ENCODE data around the gene RFX3.
A peak's percentile ranks its signal among the peaks of the same experiment; 100 is the strongest.

The RFX3 gene

DNA sequence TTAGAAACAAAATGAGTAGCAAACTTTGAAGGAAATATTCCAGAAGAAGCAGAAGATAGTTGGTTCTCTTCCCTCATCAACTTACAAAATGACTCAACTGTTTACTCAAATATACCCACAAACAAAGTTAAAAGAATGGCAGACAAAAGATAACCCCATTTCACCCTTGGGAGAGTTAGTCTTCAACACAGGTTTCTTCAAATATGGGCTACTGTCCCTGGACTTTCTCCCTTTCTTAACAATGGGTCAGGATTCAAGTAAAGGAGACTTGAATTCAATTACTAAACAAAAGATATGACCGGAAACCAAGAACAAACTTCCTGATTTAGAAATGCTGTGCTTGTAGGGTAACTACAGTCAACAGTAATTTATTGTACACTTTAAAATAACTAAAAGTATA, 14.2 kb downstream of the RFX3 start:
- DNase-seq = no peak

DNA sequence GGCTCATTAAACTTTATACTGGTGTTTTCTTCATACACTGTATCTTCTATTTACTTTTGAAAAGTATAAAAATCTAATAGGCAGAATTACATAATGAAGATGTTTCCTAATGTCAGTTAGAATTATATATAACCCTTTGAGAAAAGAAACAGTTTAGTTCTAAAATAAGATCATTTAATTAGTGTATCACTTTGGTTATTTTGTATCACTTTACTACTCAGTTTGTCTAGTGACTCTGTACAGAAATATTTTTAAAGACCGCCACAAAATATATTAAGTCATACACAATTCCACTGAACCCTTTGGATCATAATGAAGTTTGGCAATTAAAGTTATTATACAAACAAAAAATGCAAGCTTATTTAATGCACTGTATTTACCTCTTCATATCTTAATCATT, 15.0 kb downstream of the RFX3 start:
- DNase-seq = no peak

DNA sequence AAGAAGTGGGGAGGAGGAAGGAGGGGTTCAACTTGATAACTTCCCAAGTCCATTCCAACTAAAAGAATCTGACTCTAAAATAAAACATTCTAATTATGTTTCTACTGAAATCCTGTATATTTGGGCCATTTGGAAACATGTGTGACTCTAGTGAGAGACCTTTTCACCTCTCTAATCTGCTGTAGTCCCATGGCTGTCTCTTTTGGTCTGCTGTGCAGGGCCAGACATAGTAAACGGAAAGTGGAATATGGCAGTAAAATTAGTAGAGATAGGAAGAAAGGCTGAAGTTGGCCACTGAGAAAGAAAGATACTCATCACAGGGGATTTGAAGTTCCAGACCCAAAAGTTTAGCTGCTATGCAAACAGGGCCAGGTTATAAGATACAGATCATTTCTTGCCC, 15.9 kb downstream of the RFX3 start:
- DNase-seq = no peak

DNA sequence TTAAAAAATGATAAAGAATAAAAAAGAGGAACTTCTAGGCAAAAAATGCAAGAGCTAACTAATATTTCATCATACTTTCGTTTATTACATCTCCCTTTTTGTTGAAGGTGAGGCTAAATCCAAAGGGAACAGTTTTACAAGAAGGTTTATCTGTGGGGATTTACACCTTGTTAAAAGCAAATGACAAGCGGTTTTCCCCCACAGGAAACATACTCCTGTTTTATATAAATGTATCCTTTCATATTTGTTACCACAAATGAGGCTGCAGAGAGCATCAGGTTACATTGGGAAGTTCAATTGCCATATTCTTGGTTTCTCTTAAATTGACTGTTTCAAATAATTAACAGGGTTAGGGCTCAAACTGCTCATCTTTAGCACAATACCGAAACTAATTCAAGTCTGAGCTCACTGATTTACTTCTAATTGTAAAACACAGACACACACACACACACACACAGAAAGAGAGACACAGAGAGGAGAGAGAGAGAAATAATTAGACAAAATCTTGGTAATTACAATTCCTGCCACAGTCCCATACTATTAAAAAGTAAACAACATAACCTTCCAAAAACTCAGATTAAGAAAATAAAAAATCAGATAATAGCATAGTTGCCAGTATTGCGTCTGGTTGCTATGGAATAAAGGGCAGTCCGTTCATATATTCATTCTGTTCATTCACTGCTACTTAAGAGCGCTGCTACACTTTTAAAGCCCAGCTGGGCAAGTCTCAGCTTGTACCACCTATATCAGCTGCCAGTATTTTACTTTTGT, 17.1 kb downstream of the RFX3 start:
- peak; percentile 42 for DNase-seq

DNA sequence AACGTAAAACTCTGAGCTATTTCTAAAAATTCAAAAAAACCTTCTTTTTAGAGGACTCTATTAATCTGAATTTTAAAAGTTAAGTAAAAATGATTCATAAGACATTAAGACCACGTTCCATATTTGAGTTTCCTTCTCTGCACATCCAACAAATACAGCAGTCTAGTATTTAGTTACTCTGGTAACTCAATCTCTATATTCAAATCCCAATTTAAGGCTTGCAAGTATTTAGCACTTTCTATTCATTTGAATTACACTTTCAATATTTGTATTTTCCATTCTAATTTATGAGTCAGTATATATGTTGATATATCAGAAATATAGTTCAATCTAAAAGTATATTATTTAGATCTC, 17.7 kb downstream of the RFX3 start:
- no peak for DNase-seq

DNA sequence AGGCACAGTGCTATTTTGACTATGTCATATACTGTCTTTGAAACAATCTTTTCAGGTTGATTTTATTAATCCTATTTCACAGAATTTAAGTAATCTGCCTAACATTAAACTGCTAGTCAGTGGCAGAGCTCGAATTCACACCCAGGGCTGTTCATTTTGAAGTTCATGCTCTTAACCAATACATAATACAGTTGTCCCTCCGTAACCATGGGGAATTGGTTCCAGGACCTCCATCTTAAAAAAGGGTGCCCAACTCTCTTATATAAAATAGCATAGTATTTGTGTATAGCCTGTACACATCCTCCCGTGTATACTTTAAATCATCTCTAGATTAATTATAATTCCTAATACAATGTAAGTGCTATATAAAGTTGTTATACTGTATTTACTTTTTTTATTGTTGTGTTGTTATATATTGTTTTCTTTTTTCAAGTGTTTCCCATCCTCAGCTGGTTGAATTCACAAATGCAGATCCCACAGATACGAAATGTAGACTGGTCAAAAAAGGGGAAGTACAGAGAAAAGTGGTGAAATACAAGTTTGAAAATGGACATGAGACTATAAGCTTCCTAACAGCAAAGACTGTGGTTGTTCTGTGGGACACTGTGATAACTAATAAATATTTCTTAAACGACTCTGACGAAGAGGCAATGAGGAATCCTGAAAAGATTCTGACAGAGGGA, 18.3 kb downstream of the RFX3 start:
- no peak for DNase-seq

DNA sequence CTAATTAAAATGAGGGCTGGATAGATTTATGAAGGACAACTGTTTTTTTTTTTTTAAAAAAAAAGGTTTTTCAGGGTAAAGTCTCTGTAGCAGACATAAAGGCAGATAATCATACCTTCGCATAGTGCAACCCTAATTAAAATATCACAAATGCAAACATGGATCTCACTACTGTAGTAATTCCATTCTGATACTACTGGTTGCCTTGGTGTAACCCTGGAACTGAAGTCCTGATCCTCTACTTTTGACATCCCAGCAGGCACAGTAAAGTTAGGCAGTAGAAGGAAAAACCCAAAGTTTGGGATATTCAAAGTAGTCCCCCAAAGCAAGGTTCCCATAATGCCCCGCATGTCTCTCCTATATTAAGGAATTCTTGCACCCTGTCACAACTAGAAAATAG, 19.6 kb downstream of the RFX3 start:
- no peak for DNase-seq

DNA sequence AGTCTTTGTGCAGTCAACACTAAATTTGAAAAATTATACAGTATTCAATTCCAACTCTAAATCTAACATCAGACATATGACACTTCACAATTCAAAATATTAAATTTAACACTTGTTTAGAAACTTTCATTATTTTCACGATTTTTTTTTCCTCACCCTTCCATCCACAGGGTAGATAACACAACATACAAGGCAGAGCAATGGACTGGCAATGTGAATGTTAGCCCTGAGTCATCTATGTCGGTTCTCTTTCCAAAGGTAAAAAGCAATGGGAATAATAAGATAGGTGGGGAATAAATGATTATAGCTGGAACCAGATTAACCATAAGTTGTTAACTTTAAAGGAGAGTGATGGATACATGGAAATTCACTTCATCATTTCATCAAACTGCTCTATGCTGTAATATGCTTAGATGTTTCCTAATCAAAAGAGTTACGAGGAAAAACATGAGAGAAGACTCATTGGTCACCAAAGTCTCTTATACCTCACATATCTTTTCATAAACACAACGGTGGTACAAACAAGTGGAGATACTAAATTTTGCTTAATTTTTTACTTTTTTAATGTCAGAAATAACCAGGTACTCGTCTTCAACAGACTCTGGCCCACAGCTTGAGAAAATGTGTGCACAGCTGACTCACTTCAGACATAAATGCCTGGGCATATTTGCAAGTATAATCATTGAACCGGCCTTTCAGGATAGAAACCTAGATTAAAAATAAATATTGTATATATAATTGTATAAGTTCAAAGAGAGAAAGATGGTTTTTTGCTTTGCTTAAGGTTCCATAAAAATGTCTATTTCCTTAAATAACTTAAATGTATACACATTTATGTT, 23.0 kb downstream of the RFX3 start:
- no peak for DNase-seq

DNA sequence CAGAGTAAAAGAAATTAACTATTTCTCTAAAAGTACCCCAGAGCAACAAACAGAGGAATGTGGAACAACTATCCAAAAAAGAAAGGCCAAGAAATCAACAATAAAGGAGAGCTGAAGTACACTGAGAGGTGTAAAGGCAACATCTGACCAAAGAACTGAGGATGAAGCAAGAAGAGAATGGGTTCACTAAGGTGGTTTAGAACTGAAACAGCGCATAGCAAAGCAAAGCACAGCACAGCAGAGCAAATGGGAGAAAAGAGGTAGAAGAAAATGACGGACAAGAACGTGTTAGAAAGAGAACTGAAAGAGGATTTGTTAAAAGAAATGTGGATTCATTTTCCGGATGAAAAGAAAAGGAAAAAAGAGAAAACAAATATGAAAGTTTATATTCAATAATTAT, 25.8 kb downstream of the RFX3 start:
- DNase-seq = no peak

DNA sequence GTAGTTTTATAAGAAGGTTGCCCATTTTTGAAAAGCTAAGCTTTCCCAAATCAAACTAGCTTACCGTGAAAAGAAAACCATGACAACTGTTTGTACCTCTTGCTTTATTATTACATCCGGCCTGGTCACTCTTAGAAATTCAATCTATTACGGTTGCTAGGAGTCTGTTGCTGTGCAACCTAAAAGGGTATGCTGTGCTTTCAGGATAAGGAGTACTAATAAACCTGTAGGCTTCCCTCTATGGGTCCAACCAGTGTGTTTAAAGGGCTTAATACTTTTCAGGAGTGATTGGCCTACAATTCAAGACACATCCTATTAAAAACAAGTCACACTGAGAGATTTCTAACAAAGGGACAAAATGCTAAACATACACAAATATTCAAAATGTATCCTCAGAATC, 27.1 kb downstream of the RFX3 start:
- no peak for DNase-seq

DNA sequence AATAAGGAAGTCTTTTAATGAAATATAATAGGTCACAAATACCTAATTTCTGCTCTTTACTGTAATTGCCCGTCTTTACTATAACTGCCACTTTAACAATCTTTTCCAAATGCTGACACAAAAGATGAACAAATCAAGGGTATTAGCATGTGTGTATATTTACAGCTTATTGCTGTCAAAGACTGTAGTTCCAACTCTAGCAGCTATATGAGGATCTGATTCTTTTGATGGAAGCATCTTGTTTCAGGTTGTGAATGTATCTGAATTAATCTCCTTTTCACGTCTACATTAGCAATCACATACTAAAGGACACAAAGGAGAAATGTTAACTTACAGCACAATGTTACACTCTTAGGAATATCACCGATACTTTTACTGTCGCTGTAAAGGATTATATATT, 27.9 kb downstream of the RFX3 start:
- DNase-seq = no peak

DNA sequence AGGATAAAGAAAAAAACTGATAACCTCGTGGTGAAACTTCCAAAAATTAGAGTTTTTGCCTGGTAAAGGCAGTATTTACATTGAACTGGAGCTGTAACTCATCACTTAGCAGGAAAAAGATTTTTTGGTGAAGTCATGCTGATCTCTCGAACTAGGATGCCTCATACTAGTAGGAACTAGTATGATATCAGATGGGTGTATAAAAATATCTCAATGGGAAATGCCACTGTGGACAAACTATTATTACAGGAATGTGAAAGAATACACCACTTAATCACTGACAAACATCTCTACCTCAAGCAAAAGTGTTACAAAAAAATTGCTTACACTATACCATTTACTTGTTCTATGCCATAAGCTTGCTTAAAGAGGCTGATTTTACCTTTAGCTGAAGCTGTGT, 28.4 kb downstream of the RFX3 start:
- no peak for DNase-seq

DNA sequence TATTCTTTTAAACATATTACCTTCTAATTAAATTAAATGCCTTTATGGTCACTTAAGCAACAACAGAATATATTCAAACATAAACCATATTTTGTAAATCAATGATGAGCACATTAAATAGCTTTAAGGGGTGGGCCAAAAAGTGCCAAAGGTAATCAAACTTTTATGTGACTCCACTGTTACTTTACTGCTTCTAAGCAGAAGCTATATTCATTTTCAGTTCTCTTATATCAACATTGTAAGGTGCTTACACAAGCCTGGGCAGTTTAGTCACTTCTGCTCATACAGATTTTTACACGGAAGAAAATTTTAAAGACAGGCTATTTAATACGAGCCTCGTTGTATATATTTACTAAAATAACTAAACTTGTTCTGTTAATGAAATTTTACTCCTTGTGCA, 29.9 kb downstream of the RFX3 start:
- no peak for DNase-seq

DNA sequence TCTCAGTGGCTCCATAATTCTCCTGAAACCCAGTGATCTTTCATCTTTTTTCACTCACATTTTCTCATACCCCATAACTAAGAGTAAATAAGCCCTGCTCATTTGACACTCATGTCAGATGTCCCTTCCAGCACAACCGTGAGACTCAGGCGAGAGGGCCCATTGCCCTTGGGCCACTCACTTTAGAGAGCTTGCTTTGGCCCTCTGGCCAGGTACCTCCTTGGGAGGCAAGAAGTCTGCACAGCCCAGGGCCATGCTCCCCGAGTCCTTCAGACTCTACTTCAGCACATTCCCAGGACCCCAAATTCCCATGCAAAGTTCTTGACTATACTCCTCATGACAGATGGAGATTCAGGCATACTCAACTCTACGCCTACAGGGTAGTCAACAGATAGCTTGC, 33.6 kb downstream of the RFX3 start:
- no peak for DNase-seq

DNA sequence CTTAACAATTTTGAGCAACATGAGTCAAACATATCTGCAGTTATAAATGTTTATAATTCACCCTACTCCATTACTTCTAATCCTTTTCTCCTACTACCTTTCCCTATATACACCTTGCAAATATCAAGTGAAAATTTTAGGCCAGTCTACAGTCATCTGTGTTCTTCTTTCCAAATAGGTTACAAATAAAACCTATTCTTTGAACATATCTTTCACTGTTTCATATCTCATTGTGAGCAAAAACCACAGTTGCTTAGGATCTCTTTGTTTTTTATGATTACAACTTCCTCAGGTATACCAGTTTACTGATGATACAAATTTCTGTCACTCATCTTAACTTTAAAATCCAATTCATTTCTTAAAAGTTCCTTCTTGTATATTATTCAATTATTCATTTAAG, 34.4 kb downstream of the RFX3 start:
- DNase-seq = no peak

DNA sequence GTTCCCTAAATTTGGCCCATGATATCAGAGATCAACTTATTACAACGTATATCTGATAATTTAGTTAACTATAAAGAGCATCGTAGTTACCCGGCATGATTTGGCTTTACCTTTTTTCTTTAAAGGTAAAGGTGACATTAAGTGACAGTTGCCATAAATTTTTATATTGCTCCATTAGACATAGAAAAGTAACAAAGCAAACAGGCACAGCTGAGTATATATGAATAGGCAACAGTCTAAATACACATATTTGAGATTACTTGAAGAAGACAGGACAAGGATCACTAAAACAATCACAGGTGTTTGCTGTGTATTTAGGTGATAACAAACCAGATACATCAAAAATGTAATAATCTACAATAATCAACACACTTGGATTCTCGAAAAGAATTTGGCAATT, 34.8 kb downstream of the RFX3 start:
- no peak for DNase-seq

DNA sequence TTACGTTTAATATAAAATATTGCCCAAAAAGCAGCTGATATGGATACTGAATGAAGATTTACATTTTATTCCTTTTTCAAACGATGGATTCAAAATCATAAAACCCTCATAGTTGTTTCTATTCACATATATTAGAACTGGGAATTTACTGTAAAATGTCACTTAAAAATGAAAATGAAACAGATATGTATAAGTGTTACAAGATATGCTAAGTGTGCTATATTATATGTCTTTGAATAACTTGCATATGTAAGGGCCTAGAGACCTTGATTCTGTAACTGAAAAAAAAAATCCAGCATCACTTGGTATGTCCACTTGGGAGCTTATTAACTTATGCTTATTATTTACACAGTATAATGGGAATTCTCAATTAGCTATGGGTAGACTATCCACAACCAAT, 43.2 kb downstream of the RFX3 start:
- DNase-seq = no peak

DNA sequence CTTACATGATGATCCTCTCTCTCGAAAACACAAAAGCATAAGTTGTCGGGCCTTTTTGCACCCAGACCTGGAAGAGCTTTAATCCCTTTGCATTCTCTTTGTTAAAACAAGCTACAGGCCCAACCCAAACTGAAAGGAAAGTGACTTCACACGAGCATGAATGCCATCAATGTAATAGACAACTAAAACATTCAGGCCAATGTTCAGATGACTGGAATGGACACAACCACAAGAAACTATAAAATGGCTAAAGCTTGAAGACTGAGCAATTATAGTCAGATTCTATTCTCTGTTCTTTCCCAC, 45.5 kb downstream of the RFX3 start:
- DNase-seq = no peak

DNA sequence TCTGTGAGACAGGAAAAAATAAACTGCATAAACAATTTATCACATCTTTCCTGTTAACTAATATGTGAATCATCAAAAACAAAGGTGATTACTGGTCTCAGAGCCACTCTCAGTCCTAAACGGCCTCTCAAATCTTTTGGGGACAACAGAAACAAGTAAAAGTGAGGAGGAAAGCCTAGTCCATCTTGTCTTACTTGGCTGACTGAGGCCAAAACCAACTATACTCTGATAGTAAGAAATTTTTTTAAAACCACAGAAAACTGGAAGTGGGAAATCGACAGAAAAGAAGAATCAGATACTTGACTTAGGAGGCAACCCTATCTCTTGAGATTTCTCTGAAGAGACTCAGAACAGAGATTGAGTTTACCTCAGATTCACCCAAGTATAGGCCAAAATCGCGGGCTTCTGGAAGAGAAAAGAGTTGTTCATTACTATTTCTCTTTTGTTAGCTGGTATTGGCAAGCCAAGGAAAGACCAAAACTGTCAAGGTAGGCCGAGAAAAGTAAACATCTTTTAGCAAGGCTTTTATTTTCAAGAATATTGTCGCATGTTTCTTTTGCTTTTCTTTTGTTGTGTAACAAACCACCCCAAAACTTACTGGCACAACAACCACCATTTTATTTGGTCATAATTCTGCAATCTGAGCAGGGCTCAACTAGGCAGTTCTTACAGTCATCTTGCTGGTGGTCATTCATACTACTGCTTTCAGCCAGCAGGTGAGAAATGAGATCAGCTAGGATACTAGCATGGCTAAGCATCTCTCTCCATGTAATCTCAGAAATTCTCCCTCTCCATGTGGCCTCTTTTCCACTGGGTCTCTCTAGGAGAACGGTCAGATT, 46.1 kb downstream of the RFX3 start:
- no peak for DNase-seq

DNA sequence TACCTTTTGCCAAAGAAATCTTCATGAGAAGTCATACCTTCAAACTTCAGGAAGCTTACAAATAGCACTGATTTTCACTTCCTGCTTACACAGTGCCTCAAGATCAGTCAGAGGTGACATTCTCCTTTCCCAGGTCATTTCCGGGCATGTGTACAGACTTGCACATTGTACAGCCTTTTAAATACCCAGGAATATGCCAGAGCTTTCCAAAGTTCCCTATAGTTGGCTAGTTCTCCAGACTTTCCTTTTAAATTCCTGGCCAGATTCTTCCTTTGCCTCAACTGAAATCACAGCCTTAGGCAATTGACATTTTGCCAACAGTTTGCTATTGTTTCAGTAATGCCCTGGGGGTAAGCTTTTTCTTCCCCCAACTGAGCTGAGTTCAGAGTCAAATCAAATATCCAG, 47.2 kb downstream of the RFX3 start:
- no peak for DNase-seq

DNA sequence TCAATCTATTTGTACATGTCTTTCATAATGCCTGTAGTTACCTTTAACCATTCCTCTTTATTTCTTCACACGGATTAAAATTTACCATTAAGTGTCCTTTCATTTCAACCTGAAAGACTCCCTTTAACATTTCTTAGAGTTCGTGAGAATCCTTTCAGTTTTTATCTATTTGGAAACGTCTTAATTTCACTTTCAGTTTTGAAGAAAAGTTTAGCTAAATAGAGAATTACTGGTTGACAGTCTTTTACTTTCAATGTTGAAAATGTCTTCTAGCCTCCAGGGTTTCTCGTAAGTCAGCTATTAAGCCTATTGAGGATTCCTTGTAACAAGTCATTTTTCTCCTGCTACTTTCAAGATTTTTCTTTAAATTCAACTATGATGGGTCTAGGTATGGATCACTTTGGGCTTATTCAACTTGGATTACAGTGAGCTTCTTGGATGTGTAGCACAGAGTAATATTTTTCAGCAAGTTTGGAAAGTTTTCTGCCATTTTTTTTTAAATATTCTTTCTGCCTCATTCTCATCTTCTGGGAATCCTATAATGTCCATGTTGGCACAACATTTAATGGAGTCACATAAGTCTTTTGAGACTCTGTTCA, 48.5 kb downstream of the RFX3 start:
- DNase-seq = no peak

DNA sequence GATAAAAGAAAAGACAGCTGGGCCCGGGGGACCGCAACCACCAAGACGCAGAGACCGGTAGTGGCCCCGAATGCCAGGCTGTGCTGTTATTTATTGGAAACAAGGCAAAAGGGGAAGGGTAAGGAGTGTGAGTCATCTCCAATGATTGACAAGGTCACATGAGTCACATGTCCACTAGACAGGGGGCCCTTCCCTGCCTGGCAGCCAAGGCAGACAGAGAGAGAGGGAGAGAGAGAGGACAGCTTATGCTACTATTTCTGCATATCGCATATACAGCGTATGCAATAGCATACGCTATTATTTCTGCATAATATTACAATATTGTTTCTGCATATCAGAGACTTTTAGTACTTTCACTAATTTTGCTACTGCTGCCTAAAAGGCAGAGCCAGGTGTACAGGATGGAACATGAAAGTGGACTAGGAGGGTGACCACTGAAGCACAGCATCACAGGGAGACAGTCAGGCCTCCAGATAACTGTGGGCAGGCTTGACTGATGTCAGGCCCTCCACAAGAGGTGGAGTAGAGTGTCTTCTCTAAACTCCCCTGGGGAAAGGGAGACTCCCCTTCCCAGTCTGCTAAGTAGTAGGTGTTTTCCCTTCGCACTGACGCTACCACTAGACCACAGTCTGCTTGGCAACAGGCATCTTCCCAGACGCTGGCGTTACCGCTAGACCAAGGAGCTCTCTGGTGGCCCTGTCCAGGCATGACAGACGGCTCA, 50.3 kb downstream of the RFX3 start:
- DNase-seq = no peak
